HepG2 (cell line): ENCODE results near the gene C14orf93. TPM values are rescaled to one million over a fixed set of nuclear protein-coding genes. Genes with fewer than 3 reads are reported as not detected.

Experiments
- CBFB ChIP-seq: sonication (generic); formaldehyde crosslinking; IDR thresholded peaks from 2 replicates; pipeline ENCODE4 v1.4.0; 2020; ENCODE audit warnings: missing genetic modification reagents
- CBX1 ChIP-seq: IDR thresholded peaks from one replicate; pipeline ENCODE4 v1.6.1; 2016; ENCODE audit warnings: antibody characterized with exemption, low read depth
- HHEX ChIP-seq: IDR thresholded peaks from 2 replicates; pipeline ENCODE4 v1.6.1; 2016; ENCODE audit warnings: control low read depth
- HNF4G ChIP-seq, 2 experiments: sonication (generic) in 1 of 2; formaldehyde crosslinking in 1 of 2; IDR thresholded peaks; 2 replicates each; pipeline versions ENCODE4 v1.4.0 to v1.6.1; 2011 to 2020; ENCODE audit warnings: borderline replicate concordance in 2 of 2, low read depth in 2 of 2, mild to moderate bottlenecking in 2 of 2, low read length in 1 of 2, missing genetic modification reagents in 1 of 2, moderate library complexity in 1 of 2
- HNRNPUL1 ChIP-seq: fragments of 200-400 bp; formaldehyde crosslinking; IDR thresholded peaks from 2 replicates; pipeline ENCODE4 v1.6.1; 2017; ENCODE audit warnings: low read depth, mild to moderate bottlenecking, low read length, moderate library complexity
- KLF11 ChIP-seq: IDR thresholded peaks from 2 replicates; pipeline ENCODE4 v1.6.1; 2016; ENCODE audit warnings: missing compliant biosample characterization
- PHF8 ChIP-seq: sonication (generic); formaldehyde crosslinking; IDR thresholded peaks from 2 replicates; pipeline ENCODE4 v1.5.0; 2020; ENCODE audit warnings: missing genetic modification reagents
- PLRG1 ChIP-seq: fragments of 450-650 bp; conservative IDR thresholded peaks from 2 replicates; pipeline ENCODE4 v1.6.1; 2016
- POLR2AphosphoS5 ChIP-seq: IDR thresholded peaks from 2 replicates; pipeline ENCODE4 v1.6.1; 2012; ENCODE audit warnings: low read depth, low read length
- PTBP1 ChIP-seq: fragments of 200-400 bp; formaldehyde crosslinking; IDR thresholded peaks from 2 replicates; pipeline ENCODE4 v1.6.1; 2018; ENCODE audit warnings: low read length, low read depth; ENCODE audit not compliant: poor library complexity, severe bottlenecking
- RNF2 ChIP-seq: fragments of 450-650 bp; conservative IDR thresholded peaks from 2 replicates; pipeline ENCODE4 v1.6.1; 2016; ENCODE audit warnings: low read depth
- SIX1 ChIP-seq: sonication (generic); formaldehyde crosslinking; IDR thresholded peaks from 2 replicates; pipeline ENCODE4 v1.4.0; 2020; ENCODE audit warnings: missing genetic modification reagents, borderline replicate concordance
- TGIF2 ChIP-seq: IDR thresholded peaks from 2 replicates; pipeline ENCODE4 v1.6.1; 2016; ENCODE audit warnings: control low read depth, missing compliant biosample characterization
- YEATS2 ChIP-seq: sonication (generic); formaldehyde crosslinking; IDR thresholded peaks from 2 replicates; pipeline ENCODE4 v1.4.0; 2020; ENCODE audit warnings: missing genetic modification reagents, borderline replicate concordance
- ZNF232 ChIP-seq: sonication (generic); formaldehyde crosslinking; IDR thresholded peaks from 2 replicates; pipeline ENCODE4 v1.4.0; 2020; ENCODE audit warnings: missing genetic modification reagents, borderline replicate concordance
- ZNF263 ChIP-seq: sonication (generic); formaldehyde crosslinking; IDR thresholded peaks from 2 replicates; pipeline ENCODE4 v1.4.0; 2020; ENCODE audit warnings: missing genetic modification reagents
- ZNF30 ChIP-seq: sonication (generic); formaldehyde crosslinking; IDR thresholded peaks from 2 replicates; pipeline ENCODE4 v1.5.0; 2020; ENCODE audit warnings: mild to moderate bottlenecking, missing genetic modification reagents
- ZNF329 ChIP-seq: sonication (generic); formaldehyde crosslinking; IDR thresholded peaks from 2 replicates; pipeline ENCODE4 v1.9.0; 2021; ENCODE audit warnings: low read depth, mild to moderate bottlenecking, missing genetic modification reagents
- ZNF383 ChIP-seq: sonication (generic); formaldehyde crosslinking; IDR thresholded peaks from 2 replicates; pipeline ENCODE4 v1.4.0; 2020; ENCODE audit warnings: missing genetic modification reagents, mild to moderate bottlenecking, borderline replicate concordance
- ZNF431 ChIP-seq: sonication (generic); formaldehyde crosslinking; IDR thresholded peaks from 2 replicates; pipeline ENCODE4 v1.9.0; 2022; ENCODE audit warnings: missing genetic modification reagents, low read depth, mild to moderate bottlenecking, borderline replicate concordance
- ZNF451 ChIP-seq: sonication (generic); formaldehyde crosslinking; IDR thresholded peaks from 2 replicates; pipeline ENCODE4 v1.5.0; 2020; ENCODE audit warnings: mild to moderate bottlenecking, missing genetic modification reagents
- ZNF501 ChIP-seq: sonication (generic); formaldehyde crosslinking; IDR thresholded peaks from 2 replicates; pipeline ENCODE4 v1.5.1; 2020; ENCODE audit warnings: mild to moderate bottlenecking, moderate library complexity, missing genetic modification reagents
- ZNF552 ChIP-seq: sonication (generic); formaldehyde crosslinking; IDR thresholded peaks from 2 replicates; pipeline ENCODE4 v1.9.0; 2022; ENCODE audit warnings: missing genetic modification reagents, mild to moderate bottlenecking, borderline replicate concordance
- ZNF776 ChIP-seq: sonication (generic); formaldehyde crosslinking; IDR thresholded peaks from 2 replicates; pipeline ENCODE4 v1.4.0; 2020; ENCODE audit warnings: mild to moderate bottlenecking, missing genetic modification reagents
- ZNF781 ChIP-seq: sonication (generic); formaldehyde crosslinking; IDR thresholded peaks from 2 replicates; pipeline ENCODE4 v1.5.1; 2020; ENCODE audit warnings: borderline replicate concordance, mild to moderate bottlenecking, missing genetic modification reagents; ENCODE audit errors: not compliant biosample characterization
- polyA plus RNA-seq, 8 experiments: library from polyadenylated mRNA; depleted of rRNA in 3 of 8; stranded (reverse) in 7 of 8; unstranded in 1 of 8; fragments of >200 nt; fragmentation: Illumina TruSeq in 4 of 8; extraction: Trizol in 4 of 8; gene quantifications; 2 replicates each; pipeline versions ENCODE4 v1.2.1 to v1.2.3, GENCODE V29; 2011 to 2016; ENCODE audit warnings: low read depth in 4 of 8, missing spikeins in 1 of 8, mixed read lengths in 1 of 8; ENCODE audit not compliant: insufficient read depth in 1 of 8
- total RNA-seq, 5 experiments: library from RNA; depleted of rRNA; stranded (reverse); fragments of >200 nt; fragmentation: Illumina TruSeq; extraction: Trizol; gene quantifications; 2 replicates each; pipeline ENCODE4 v1.2.3, GENCODE V29; 2016; ENCODE audit warnings: low read depth in 1 of 5
- TF ChIP-seq, protein P1 (sequence below): sonication (generic); formaldehyde crosslinking; IDR thresholded peaks from 2 replicates; pipeline ENCODE4 v1.4.0; 2020; ENCODE audit warnings: mild to moderate bottlenecking, missing genetic modification reagents
- TF ChIP-seq, protein P2 (sequence below): sonication (generic); formaldehyde crosslinking; IDR thresholded peaks from 2 replicates; pipeline ENCODE4 v1.5.0; 2020; ENCODE audit warnings: missing genetic modification reagents, mild to moderate bottlenecking, borderline replicate concordance
- TF ChIP-seq, protein P3 (sequence below): sonication (generic); formaldehyde crosslinking; IDR thresholded peaks from 2 replicates; pipeline ENCODE4 v1.4.0; 2020; ENCODE audit warnings: missing genetic modification reagents

Gene C14orf93
- total and polyA plus RNA-seq, 2 of the 13 experiments (the other 11 are each of a cell fraction or from before 2014, with no cell fraction given) = 11.4 to 22.5 TPM

DNA sequence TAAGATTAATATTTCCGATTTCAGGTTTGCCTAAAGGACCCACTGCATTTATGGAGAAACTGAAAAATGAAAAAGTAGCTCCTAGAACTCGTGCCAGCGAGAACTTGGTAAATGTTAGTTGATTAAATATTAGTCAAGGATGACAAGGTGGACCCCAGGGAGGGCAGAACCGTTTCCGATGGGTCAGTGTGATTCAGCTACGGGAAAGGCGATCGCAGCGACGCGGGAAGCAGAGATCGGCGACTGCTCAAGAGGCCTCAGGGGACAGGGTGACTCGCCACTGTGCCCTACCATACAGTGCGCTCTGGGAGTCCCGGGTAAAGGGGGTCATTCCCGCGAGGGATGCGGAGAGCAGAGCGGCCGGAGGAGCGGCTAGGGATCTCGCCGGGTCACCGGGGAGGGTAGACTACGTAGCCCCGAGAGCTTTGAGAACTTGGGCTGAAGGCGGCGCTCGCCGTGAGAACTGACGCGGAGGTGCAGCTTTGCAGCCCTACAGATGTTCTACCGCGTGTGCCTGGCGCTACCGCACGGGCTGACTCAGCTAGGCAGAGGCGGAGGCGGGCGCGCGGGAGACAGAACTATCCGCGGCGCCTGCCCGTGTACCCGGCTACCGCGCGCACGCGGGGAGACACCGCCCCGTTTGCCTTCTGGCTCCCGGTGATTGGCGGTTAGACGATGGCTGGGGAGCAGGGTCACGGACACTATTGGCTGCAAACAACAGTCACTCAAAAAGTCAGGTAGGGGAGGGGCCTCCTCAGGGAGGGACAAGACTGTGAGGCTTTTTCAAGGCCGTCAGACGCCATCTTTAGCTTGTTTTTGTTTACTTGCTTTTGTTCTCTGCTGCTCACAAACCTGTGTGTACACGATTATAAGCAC, 3.2 kb downstream of the C14orf93 start (continued):
- no peak for TF ChIP-seq ZNF383 (CRISPR knock-in tag)
- TF ChIP-seq ZNF776 (CRISPR knock-in tag) = peak; percentile 99
- peak; percentile 50; the same call in 1 of the 2 replicates for TF ChIP-seq HNF4G (IDR thresholded peaks at IDR 0.05; ENCODE audit: borderline replicate concordance, low read depth, low read length)
- no peak; the same call in 1 of the 2 replicates for TF ChIP-seq HNF4G (CRISPR knock-in tag; IDR thresholded peaks at IDR 0.05; ENCODE audit: borderline replicate concordance, low read depth)
- TF ChIP-seq SIX1 = 0 out of 2 replicates have a peak, but pooled peaks have one; percentile 32
- TF ChIP-seq POLR2AphosphoS5 = peak; percentile 97
- no peak for TF ChIP-seq HHEX (CRISPR knock-in tag)
- peak; percentile 97 for TF ChIP-seq CBX1
- TF ChIP-seq YEATS2 (CRISPR knock-in tag) = peak; percentile 94
- TF ChIP-seq ZNF431 (CRISPR knock-in tag) = peak; percentile 97; the same call in 1 of the 2 replicates
- peak; percentile 92; the same call in 1 of the 2 replicates for TF ChIP-seq ZNF30
- peak; percentile 98 for TF ChIP-seq RNF2
- peak; percentile 99 for TF ChIP-seq ZNF232 (CRISPR knock-in tag)
- peak; percentile 98 for TF ChIP-seq KLF11 (CRISPR knock-in tag)
- peak; percentile 99 for TF ChIP-seq ZNF451 (CRISPR knock-in tag)
- TF ChIP-seq TGIF2 = peak; percentile 92
- TF ChIP-seq PLRG1 = no peak
- TF ChIP-seq, protein P1, sequence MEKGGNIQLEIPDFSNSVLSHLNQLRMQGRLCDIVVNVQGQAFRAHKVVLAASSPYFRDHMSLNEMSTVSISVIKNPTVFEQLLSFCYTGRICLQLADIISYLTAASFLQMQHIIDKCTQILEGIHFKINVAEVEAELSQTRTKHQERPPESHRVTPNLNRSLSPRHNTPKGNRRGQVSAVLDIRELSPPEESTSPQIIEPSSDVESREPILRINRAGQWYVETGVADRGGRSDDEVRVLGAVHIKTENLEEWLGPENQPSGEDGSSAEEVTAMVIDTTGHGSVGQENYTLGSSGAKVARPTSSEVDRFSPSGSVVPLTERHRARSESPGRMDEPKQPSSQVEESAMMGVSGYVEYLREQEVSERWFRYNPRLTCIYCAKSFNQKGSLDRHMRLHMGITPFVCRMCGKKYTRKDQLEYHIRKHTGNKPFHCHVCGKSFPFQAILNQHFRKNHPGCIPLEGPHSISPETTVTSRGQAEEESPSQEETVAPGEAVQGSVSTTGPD = peak; percentile 90
- peak; percentile 98 for TF ChIP-seq CBFB
- TF ChIP-seq HNRNPUL1 = no peak
- TF ChIP-seq, protein P2, sequence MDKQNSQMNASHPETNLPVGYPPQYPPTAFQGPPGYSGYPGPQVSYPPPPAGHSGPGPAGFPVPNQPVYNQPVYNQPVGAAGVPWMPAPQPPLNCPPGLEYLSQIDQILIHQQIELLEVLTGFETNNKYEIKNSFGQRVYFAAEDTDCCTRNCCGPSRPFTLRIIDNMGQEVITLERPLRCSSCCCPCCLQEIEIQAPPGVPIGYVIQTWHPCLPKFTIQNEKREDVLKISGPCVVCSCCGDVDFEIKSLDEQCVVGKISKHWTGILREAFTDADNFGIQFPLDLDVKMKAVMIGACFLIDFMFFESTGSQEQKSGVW (CRISPR knock-in tag) = peak; percentile 98
- TF ChIP-seq ZNF329 = peak; percentile 89
- TF ChIP-seq PTBP1 = peak; percentile 98
- peak; percentile 99 for TF ChIP-seq ZNF781 (CRISPR knock-in tag)
- TF ChIP-seq PHF8 (CRISPR knock-in tag) = peak; percentile 99
- TF ChIP-seq ZNF552 (CRISPR knock-in tag) = peak; percentile 47; the same call in 1 of the 2 replicates
- peak; percentile 86 for TF ChIP-seq ZNF263 (CRISPR knock-in tag)
- TF ChIP-seq, protein P3, sequence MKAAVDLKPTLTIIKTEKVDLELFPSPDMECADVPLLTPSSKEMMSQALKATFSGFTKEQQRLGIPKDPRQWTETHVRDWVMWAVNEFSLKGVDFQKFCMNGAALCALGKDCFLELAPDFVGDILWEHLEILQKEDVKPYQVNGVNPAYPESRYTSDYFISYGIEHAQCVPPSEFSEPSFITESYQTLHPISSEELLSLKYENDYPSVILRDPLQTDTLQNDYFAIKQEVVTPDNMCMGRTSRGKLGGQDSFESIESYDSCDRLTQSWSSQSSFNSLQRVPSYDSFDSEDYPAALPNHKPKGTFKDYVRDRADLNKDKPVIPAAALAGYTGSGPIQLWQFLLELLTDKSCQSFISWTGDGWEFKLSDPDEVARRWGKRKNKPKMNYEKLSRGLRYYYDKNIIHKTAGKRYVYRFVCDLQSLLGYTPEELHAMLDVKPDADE (CRISPR knock-in tag) = peak; percentile 97
- TF ChIP-seq ZNF501 (CRISPR knock-in tag) = peak; percentile 100
